Ascending aorta (tissue), 2 donors: ENCODE measurements around the gene POLR3K. TPM values are rescaled to one million over a fixed set of nuclear protein-coding genes. Genes with fewer than 3 reads are reported as not detected.
"Not testable (repeated sequence)": the region's sequence is repeated elsewhere in the genome, so short reads cannot be mapped to it uniquely, and the experiment has no call there.

Experiments
- DNase-seq, 2 donors: peaks; one replicate each; pipeline ENCODE4 v3.0.0-alpha.2; 2019; ENCODE audit warnings: low spot score in 2 of 2
- H3K27ac ChIP-seq, 2 donors: fragments of 200-600 bp; sonication (generic); one replicate each; pipeline ENCODE4 v1.5.1; 2016 to 2017; ENCODE audit warnings: mild to moderate bottlenecking in 1 of 2
- H3K27me3 ChIP-seq: fragments of 200-600 bp; sonication (generic); one replicate; pipeline ENCODE4 v1.5.1; 2017
- H3K36me3 ChIP-seq, 2 donors: fragments of 200-600 bp; sonication (generic); one replicate each; pipeline ENCODE4 v1.5.1; 2016
- H3K4me1 ChIP-seq, 2 donors: fragments of 200-600 bp; sonication (generic); one replicate each; pipeline ENCODE4 v1.5.1; 2016 to 2017; ENCODE audit warnings: mild to moderate bottlenecking in 1 of 2
- H3K4me3 ChIP-seq, 2 donors: fragments of 200-600 bp; sonication (generic); one replicate each; pipeline ENCODE4 v1.5.1; 2016 to 2017; ENCODE audit warnings: mild to moderate bottlenecking in 1 of 2
- H3K9me3 ChIP-seq, 2 donors: fragments of 200-600 bp; sonication (generic); one replicate each; pipeline ENCODE4 v1.5.1; 2016
- intact Hi-C: fragments of 100-400 bp; cut with DNase I; formaldehyde crosslinking; loops from one replicate; pipeline ENCODE4 v1.15.1; 2023
- total RNA-seq: library from RNA; depleted of rRNA; stranded (reverse); fragments of >200 nt; gene quantifications from one replicate; pipeline ENCODE4 v1.1.0, GENCODE V29; 2016
- TF ChIP-seq, protein P1 (sequence below), 3 experiments: fragments of 200-600 bp in 2 of 3; fragments of 450-650 bp in 1 of 3; sonication (generic) in 2 of 3; IDR thresholded peaks; one replicate each; pipeline ENCODE4 v1.5.1; 2016 to 2019; ENCODE audit warnings: antibody characterized with exemption in 3 of 3, mild to moderate bottlenecking in 1 of 3, moderate library complexity in 1 of 3

The POLR3K gene
- total RNA-seq, 1 donor from 2014 or later = not detected

DNA sequence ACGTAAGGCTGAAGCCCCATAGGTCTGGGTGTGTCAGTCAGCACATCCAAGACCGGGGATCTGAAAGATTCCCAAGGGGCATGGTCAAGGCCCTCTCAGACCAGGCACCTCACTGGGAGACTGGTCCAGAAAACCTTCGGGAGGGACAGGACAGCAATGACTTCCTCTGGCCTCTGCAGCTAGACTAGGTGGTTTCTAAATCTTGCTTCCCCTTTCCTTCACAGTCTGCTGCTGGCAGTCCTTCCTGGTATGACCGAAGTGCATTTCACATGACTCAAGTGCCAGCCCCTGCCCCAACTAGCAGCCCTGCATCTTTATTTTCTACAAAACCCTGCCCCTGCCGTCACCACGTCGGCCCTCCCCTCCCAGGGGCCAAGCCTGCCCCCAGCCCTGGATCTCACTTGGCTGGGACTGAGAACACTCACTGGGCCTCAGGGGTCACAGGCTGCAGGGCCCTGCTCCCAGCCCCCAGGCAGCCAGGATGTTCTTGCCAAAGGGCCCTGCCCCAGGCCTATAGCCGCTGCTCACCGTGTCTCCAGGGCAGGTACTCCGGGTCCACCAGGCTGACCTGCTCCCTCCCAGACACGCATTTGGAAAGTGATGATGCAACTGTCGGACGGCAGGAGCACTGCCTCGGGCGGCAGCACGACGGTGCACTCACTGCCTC lies 18.3 kb downstream of the POLR3K start:
- no peak overlapping the region for H3K27ac ChIP-seq
- intact Hi-C loops = no loop called here
- H3K4me3 ChIP-seq = no peak overlapping the region
- TF ChIP-seq, protein P1, sequence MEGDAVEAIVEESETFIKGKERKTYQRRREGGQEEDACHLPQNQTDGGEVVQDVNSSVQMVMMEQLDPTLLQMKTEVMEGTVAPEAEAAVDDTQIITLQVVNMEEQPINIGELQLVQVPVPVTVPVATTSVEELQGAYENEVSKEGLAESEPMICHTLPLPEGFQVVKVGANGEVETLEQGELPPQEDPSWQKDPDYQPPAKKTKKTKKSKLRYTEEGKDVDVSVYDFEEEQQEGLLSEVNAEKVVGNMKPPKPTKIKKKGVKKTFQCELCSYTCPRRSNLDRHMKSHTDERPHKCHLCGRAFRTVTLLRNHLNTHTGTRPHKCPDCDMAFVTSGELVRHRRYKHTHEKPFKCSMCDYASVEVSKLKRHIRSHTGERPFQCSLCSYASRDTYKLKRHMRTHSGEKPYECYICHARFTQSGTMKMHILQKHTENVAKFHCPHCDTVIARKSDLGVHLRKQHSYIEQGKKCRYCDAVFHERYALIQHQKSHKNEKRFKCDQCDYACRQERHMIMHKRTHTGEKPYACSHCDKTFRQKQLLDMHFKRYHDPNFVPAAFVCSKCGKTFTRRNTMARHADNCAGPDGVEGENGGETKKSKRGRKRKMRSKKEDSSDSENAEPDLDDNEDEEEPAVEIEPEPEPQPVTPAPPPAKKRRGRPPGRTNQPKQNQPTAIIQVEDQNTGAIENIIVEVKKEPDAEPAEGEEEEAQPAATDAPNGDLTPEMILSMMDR (IDR thresholded peaks at IDR 0.05) = no peak
- H3K9me3 ChIP-seq = no peaks in the 10 kb centered on the region
- DNase-seq = peak in 1 of 2 donors; percentile 62
- H3K36me3 ChIP-seq = peaks cover 0 to 2% of the 10 kb centered on the region in 2 donors
- H3K27me3 ChIP-seq = no peaks in the 10 kb centered on the region
- no peaks in the 10 kb centered on the region for H3K4me1 ChIP-seq

DNA sequence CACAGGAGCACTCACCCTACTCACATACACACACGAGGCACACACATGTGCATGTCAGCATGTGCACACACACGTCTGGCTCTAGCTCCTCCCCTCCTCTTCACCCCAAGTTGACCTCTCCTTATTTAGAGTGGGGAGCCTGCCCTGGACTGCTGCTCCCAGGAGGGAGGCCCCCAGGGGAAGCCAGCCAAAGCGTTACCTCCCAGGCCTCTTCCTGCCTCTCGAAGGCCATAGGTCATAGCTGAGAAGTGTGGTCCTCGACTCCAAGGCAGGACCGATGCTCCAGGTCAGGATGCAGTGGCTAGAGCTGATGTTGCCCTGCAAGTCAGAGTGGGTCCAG lies 18.8 kb downstream of the POLR3K start:
- H3K9me3 ChIP-seq = no peaks in the 10 kb centered on the region
- no peak for DNase-seq
- TF ChIP-seq, protein P1 (IDR thresholded peaks at IDR 0.05) = no peak
- H3K4me3 ChIP-seq = no peak overlapping the region
- H3K4me1 ChIP-seq = no peaks in the 10 kb centered on the region
- no peaks in the 10 kb centered on the region for H3K27me3 ChIP-seq
- no peak overlapping the region for H3K27ac ChIP-seq
- peaks cover 0 to 2% of the 10 kb centered on the region in 2 donors for H3K36me3 ChIP-seq
- intact Hi-C loops = no loop called here

DNA sequence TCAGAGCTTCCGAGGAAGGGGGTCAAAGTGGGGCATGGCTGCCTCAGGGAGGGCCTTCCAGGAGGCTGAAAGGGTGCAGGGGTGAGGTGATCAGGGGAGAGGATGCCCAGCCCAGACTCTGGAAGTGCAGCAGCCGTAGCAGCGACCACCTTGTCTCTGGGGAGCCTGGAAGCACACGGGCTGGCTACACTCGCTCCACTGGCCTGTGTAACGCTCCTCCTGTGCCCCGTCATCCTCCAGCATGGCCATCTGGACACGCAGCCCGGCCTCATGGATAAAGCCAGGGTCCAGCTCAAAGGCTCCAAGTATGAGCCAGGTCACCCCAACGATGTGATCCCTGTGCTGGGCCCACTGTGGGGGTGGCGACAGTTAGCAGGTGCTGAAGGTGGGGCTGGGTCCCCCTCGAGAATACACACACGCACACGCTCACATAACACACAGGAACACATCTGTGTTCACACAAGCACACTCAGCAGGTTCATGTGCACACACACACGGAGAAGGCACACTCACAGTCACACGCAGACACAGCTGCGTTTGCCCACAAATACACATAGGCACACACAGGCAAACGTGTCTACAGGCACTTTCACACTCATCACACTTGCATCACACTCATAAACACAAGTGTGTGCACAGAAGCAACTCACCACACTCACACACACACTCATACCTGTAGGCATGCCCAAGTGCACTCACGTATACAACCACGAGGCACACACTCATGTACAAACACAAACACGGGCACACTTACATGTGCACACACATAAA lies 19.3 kb downstream of the POLR3K start:
- H3K9me3 ChIP-seq = no peaks in the 10 kb centered on the region
- TF ChIP-seq, protein P1 (IDR thresholded peaks at IDR 0.05) = no peak
- H3K27ac ChIP-seq = no peak overlapping the region
- no peaks in the 10 kb centered on the region for H3K4me1 ChIP-seq
- intact Hi-C loops = no loop called here
- H3K36me3 ChIP-seq = peaks cover 0 to 2% of the 10 kb centered on the region in 2 donors
- no peak for DNase-seq
- H3K27me3 ChIP-seq = no peaks in the 10 kb centered on the region
- H3K4me3 ChIP-seq = no peak overlapping the region

DNA sequence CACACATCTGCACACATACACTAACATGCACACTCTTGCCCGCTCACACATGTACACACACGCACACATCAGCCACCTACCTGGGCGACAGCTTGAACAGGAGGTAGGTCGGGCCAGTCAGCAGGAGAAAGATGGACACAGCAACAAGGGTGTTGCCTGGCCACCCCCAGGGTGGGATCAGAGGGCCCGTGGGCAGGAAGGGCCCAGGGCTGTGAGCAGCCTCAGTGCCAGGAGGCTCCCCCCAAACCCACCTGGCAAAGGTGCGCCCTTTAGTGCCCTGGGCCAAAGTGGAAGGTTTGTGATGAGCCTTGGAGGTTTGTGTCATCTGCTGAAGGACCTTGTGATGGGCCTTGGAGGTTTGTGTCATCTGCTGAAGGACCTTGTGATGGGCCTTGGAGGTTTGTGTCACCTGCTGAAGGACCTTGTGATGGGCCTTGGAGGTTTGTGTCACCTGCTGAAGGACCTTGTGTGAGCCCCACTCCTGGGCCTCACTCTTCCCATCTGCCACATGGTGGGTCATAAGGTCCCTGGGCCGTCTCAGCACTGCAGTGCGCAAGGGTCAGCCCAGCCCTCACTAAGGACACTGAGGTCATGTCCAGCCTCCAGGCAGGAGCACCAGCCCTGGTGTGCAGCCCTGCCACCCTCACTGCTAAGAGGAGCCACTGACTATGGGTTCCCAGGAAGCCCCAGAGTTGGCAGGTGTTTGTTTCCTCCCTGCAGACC lies 20.1 kb downstream of the POLR3K start:
- DNase-seq = peak in 1 of 2 donors; percentile 51
- H3K36me3 ChIP-seq, H3K27me3 ChIP-seq, H3K27ac ChIP-seq, H3K9me3 ChIP-seq, H3K4me3 ChIP-seq, H3K4me1 ChIP-seq, intact Hi-C loops: not testable (repeated sequence)

DNA sequence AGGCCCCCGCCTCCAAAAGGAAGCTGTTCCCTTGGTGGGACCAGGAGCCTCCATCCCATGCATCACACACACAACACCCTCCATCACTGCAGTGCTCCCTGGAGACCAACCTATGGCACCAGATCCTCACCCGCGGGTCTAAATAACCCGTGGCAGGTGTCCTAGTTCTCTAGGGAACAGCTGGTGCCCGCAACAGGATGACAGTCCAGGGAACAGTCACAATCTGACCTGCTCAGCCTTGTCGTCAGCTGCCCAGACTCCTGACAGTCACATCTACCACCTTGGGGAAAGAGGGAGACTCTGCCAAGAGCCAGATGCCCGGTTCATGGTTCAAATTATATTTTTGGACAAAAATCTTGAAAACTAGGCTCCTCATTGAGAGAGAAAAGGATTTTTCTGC lies 22.8 kb downstream of the POLR3K start:
- intact Hi-C loops, H3K4me3 ChIP-seq, H3K27ac ChIP-seq, H3K9me3 ChIP-seq, H3K4me1 ChIP-seq, H3K36me3 ChIP-seq, H3K27me3 ChIP-seq, DNase-seq: not testable (repeated sequence)

DNA sequence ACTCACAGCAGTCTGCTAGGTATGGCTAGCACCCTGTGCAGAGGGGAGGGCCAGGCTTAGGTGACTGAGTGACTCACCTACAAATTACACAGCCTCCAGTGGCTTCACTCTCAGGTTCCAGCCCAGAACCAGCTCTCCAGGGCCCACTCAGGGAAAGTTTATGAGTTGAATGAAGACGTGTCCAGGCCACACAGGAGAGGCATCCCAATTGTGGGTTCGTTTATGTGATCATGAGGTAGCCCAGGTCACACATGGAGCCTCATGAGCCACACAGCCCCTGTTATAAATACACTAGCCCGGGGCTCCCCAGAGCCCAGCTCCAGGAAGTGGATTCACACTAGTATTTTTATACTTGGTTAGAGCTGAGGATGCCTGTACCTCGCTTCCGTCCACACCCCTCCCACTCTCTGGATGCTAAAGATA lies 27.5 kb downstream of the POLR3K start:
- H3K27me3 ChIP-seq, H3K36me3 ChIP-seq, H3K27ac ChIP-seq, H3K4me1 ChIP-seq, intact Hi-C loops, H3K4me3 ChIP-seq, DNase-seq, H3K9me3 ChIP-seq: not testable (repeated sequence)

DNA sequence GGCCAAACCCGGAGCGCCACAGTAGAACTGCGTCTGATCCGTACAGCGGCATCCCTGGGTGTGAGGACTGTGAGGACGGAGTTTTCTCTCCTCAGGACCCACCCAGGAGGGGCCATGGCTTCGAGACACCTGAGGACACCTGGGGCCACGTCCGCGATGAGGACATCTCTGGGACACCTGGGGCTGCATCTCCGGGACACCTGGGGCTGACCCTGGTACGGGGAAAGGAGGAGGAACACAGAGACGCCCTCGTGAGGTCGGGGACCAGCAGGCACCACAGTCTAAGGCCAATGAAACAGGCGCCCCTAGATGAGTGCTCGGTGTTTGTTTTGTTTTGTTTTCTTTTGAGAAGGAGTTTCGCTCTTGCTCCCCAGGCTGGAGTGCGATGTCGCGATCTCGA lies 29.3 kb downstream of the POLR3K start:
- intact Hi-C loops, H3K36me3 ChIP-seq, H3K4me1 ChIP-seq, H3K27ac ChIP-seq, H3K4me3 ChIP-seq, H3K27me3 ChIP-seq, H3K9me3 ChIP-seq: not testable (repeated sequence)
- DNase-seq = peak in 1 of 2 donors; percentile 51

DNA sequence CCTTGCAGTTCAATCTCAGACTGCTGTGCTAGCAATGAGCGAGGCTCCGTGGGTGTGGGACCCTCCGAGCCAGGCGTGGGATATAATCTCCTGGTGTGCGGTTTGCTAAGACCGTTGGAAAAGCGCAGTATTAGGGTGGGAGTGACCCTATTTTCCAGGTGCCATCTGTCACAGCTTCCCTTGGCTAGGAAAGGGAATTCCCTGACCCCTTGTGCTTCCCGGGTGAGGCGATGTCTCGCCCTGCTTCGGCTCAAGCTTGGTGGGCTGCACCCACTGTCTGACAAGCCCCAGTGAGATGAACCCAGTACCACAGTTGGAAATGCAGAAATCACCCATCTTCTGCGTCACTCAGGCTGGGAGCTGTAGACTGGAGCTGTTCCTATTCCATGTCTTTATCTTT lies 32.5 kb downstream of the POLR3K start:
- H3K27ac ChIP-seq, H3K27me3 ChIP-seq, H3K4me1 ChIP-seq, H3K4me3 ChIP-seq, H3K9me3 ChIP-seq, H3K36me3 ChIP-seq, intact Hi-C loops: not testable (repeated sequence)
- peak in 1 of 2 donors; percentile 59 for DNase-seq

DNA sequence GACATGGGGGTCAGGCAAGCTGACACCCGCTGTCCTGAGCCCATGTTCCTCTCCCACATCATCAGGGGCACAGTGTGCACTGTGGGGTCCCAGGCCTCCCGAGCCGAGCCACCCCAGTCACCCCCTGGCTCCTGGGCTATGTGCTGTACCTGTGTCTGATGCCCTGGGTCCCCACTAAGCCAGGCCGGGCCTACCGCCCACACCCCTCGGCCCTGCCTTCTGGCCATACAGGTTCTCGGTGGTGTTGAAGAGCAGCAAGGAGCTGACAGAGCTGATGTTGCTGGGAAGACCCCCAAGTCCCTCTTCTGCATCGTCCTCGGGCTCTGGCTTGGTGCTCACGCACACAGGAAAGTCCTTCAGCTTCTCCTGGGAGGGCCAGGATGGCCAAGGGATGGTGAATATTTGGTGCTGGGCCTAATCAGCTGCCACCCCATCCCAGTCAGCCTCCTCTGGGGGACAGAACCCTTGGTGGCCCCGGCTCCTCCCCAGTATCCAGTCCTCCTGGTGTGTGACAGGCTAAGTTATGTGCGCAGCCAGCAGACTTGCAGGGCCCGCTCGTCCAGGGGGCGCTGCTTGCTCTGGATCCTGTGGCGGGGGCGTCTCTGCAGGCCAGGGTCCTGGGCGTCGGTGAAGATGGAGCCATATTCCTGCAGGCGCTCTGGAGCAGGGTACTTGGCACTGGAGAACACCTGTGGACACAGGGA lies 36.2 kb downstream of the POLR3K start:
- H3K4me3 ChIP-seq, H3K4me1 ChIP-seq, H3K9me3 ChIP-seq, H3K27me3 ChIP-seq, H3K36me3 ChIP-seq, H3K27ac ChIP-seq, intact Hi-C loops: not testable (repeated sequence)
- peak in 1 of 2 donors; percentile 60 for DNase-seq
